IMR-90 (cell line): ENCODE results near the gene NSD2. TPM values are rescaled to one million over a fixed set of nuclear protein-coding genes. Genes with fewer than 3 reads are reported as not detected.

ENCODE experiments used
- ATAC-seq: fragments of 200-7000 bp; cut with Tn5 transposase; 2 replicates; pipeline ENCODE4 v1.9.1; 2020; ENCODE audit warnings: low read depth, mild to moderate bottlenecking, moderate library complexity
- BruUV-seq: library from RNA; stranded (reverse); fragments of 400-500 nt; replicated peaks from 2 replicates; lab custom pipeline; 2021; lab: Mats Ljungman, UMichigan
- CTCF ChIA-PET: fragments of 300-600 bp; formaldehyde crosslinking; extraction: SDS; loops from one replicate; lab custom pipeline; 2021; ENCODE audit warnings: antibody characterized with exemption; lab: Yijun Ruan, JAX
- POLR2A ChIA-PET: fragments of 300-600 bp; sonication (Branson Sonifier 250); formaldehyde crosslinking; loops from one replicate; lab custom pipeline; 2022; ENCODE audit warnings: antibody characterized with exemption; ENCODE audit not compliant: unreplicated experiment; lab: Charles Lee
- DNase-seq: peaks from one replicate; pipeline ENCODE4 v3.0.0; 2013
- H2AFZ ChIP-seq: replicated peaks from 2 replicates; pipeline ENCODE3; 2013; ENCODE audit warnings: low read length, mild to moderate bottlenecking; ENCODE audit not compliant: poor library complexity
- H2AK5ac ChIP-seq: 2 replicates; pipeline ENCODE4 v1.6.1; 2013; ENCODE audit warnings: low read depth, low read length, inconsistent platforms
- H2AK9ac ChIP-seq: replicated peaks from 2 replicates; pipeline ENCODE3; 2013; ENCODE audit warnings: mild to moderate bottlenecking, low read depth, low read length, moderate library complexity; ENCODE audit not compliant: poor library complexity
- H2BK120ac ChIP-seq: 2 replicates; pipeline ENCODE4 v1.6.1; 2013; ENCODE audit warnings: low read depth, low read length, inconsistent platforms
- H2BK15ac ChIP-seq: 3 replicates; pipeline ENCODE4 v1.6.1; 2013; ENCODE audit warnings: low read depth, low read length, inconsistent platforms
- H2BK20ac ChIP-seq: 2 replicates; pipeline ENCODE4 v1.6.1; 2013; ENCODE audit warnings: low read depth, mild to moderate bottlenecking, inconsistent platforms, low read length, moderate library complexity
- H2BK5ac ChIP-seq: 2 replicates; pipeline ENCODE4 v1.6.1; 2013; ENCODE audit warnings: mild to moderate bottlenecking, low read depth, low read length, inconsistent platforms; ENCODE audit not compliant: poor library complexity, severe bottlenecking
- H3K14ac ChIP-seq: replicated peaks from 2 replicates; pipeline ENCODE4 v1.6.1; 2013; ENCODE audit warnings: low read depth, low read length, inconsistent platforms
- H3K18ac ChIP-seq: 2 replicates; pipeline ENCODE4 v1.6.1; 2013; ENCODE audit warnings: low read depth, low read length, control low read depth
- H3K23ac ChIP-seq: 2 replicates; pipeline ENCODE4 v1.6.1; 2013; ENCODE audit warnings: low read depth, low read length, inconsistent platforms
- H3K27ac ChIP-seq: 2 replicates; pipeline ENCODE4 v1.5.1; 2013; ENCODE audit warnings: mild to moderate bottlenecking, control low read depth, low read length; ENCODE audit not compliant: insufficient read depth
- H3K27me3 ChIP-seq: 2 replicates; pipeline ENCODE4 v1.6.1; 2013; ENCODE audit warnings: low read length; ENCODE audit not compliant: control insufficient read depth, insufficient read depth
- H3K36me3 ChIP-seq: 2 replicates; pipeline ENCODE4 v1.6.1; 2013; ENCODE audit warnings: low read length, mixed read lengths; ENCODE audit not compliant: control insufficient read depth, insufficient read depth
- H3K4ac ChIP-seq: 2 replicates; pipeline ENCODE4 v1.6.1; 2013; ENCODE audit warnings: low read depth, low read length, inconsistent platforms
- H3K4me1 ChIP-seq: 2 replicates; pipeline ENCODE4 v1.6.1; 2013; ENCODE audit warnings: low read length, mixed read lengths; ENCODE audit not compliant: control insufficient read depth, insufficient read depth
- H3K4me2 ChIP-seq: 2 replicates; pipeline ENCODE4 v1.6.1; 2013; ENCODE audit warnings: low read depth, mild to moderate bottlenecking, control low read depth, low read length, moderate library complexity
- H3K4me3 ChIP-seq: 2 replicates; pipeline ENCODE4 v1.5.1; 2013; ENCODE audit warnings: low read depth, mild to moderate bottlenecking, control low read depth, low read length, moderate library complexity; ENCODE audit not compliant: insufficient read depth
- H3K56ac ChIP-seq: 2 replicates; pipeline ENCODE4 v1.6.1; 2013; ENCODE audit warnings: low read length, inconsistent platforms; ENCODE audit not compliant: insufficient read depth; ENCODE audit errors: extremely low read depth
- H3K79me1 ChIP-seq, 2 experiments: 2 replicates each; pipeline ENCODE4 v1.6.1; 2013; ENCODE audit warnings: low read length in 2 of 2, inconsistent platforms in 1 of 2, low read depth in 1 of 2
- H3K9ac ChIP-seq: 2 replicates; pipeline ENCODE4 v1.6.1; 2013; ENCODE audit warnings: low read depth, low read length, control low read depth
- H3K9me1 ChIP-seq: 2 replicates; pipeline ENCODE4 v1.6.1; 2013; ENCODE audit warnings: low read length, inconsistent platforms; ENCODE audit not compliant: insufficient read depth
- H3K9me3 ChIP-seq: 2 replicates; pipeline ENCODE4 v1.6.1; 2013; ENCODE audit warnings: low read length; ENCODE audit not compliant: control insufficient read depth, insufficient read depth
- H4K20me1 ChIP-seq: 2 replicates; pipeline ENCODE4 v1.6.1; 2013; ENCODE audit warnings: low read length, inconsistent platforms; ENCODE audit not compliant: insufficient read depth
- H4K5ac ChIP-seq: 2 replicates; pipeline ENCODE4 v1.6.1; 2013; ENCODE audit warnings: mild to moderate bottlenecking, low read depth, low read length, control low read depth
- H4K8ac ChIP-seq, 2 experiments: 2 replicates each; pipeline ENCODE4 v1.6.1; 2013; ENCODE audit warnings: low read depth in 2 of 2, low read length in 2 of 2, control low read depth in 1 of 2, inconsistent platforms in 1 of 2
- H4K91ac ChIP-seq: 2 replicates; pipeline ENCODE4 v1.6.1; 2013; ENCODE audit warnings: low read depth, low read length, inconsistent platforms; ENCODE audit not compliant: insufficient read depth
- BHLHE40 ChIP-seq: fragments of 150-350 bp; IDR thresholded peaks from 2 replicates; pipeline ENCODE4 v1.6.1; 2016; ENCODE audit warnings: mild to moderate bottlenecking, low read depth, low read length
- CEBPB ChIP-seq: IDR thresholded peaks from 2 replicates; pipeline ENCODE4 v1.6.1; 2012; ENCODE audit warnings: low read depth, low read length, improper control_type of control experiment
- CHD1 ChIP-seq: IDR thresholded peaks from 2 replicates; pipeline ENCODE4 v1.6.1; 2012; ENCODE audit warnings: low read depth, low read length, improper control_type of control experiment
- FOS ChIP-seq: fragments of 150-350 bp; IDR thresholded peaks from 2 replicates; pipeline ENCODE4 v1.6.1; 2016; ENCODE audit warnings: low read depth, low read length
- MAFK ChIP-seq: IDR thresholded peaks from 2 replicates; pipeline ENCODE4 v1.6.1; 2012; ENCODE audit warnings: low read depth, low read length, improper control_type of control experiment
- MAZ ChIP-seq: IDR thresholded peaks from 2 replicates; pipeline ENCODE4 v1.6.1; 2012; ENCODE audit warnings: low read depth, mild to moderate bottlenecking, low read length, improper control_type of control experiment, moderate library complexity, borderline replicate concordance
- MXI1 ChIP-seq: IDR thresholded peaks from 2 replicates; pipeline ENCODE4 v1.6.1; 2012; ENCODE audit warnings: low read depth, mild to moderate bottlenecking, low read length, moderate library complexity, borderline replicate concordance
- NFE2L2 ChIP-seq: fragments of 150-350 bp; IDR thresholded peaks from 2 replicates; pipeline ENCODE4 v1.6.1; 2016; ENCODE audit warnings: low read depth, mild to moderate bottlenecking, low read length
- POLR2A ChIP-seq: IDR thresholded peaks from 2 replicates; pipeline ENCODE4 v1.6.1; 2012; ENCODE audit warnings: mild to moderate bottlenecking, low read depth, low read length
- RAD21 ChIP-seq: IDR thresholded peaks from 2 replicates; pipeline ENCODE4 v1.6.1; 2012; ENCODE audit warnings: low read length, improper control_type of control experiment
- RCOR1 ChIP-seq: IDR thresholded peaks from 2 replicates; pipeline ENCODE4 v1.6.1; 2012; ENCODE audit warnings: mild to moderate bottlenecking, low read length, improper control_type of control experiment; ENCODE audit not compliant: insufficient replicate concordance
- RFX5 ChIP-seq: IDR thresholded peaks from 2 replicates; pipeline ENCODE4 v1.8.0; 2012; ENCODE audit warnings: low read depth, mild to moderate bottlenecking, low read length, moderate library complexity
- SMC3 ChIP-seq: fragments of 150-350 bp; IDR thresholded peaks from 2 replicates; pipeline ENCODE4 v1.6.1; 2016; ENCODE audit warnings: low read depth, mild to moderate bottlenecking, antibody characterized with exemption, low read length, moderate library complexity
- WGBS, 2 experiments: methylation state at CpG; one replicate each; pipeline versions ENCODE4 v1.1.5 to v1.1.7; 2013; ENCODE audit warnings: missing lambda C conversion rate in 2 of 2; ENCODE audit not compliant: insufficient read length in 1 of 2; ENCODE audit errors: extremely low coverage in 2 of 2; 5-methylcytosine and 5-hydroxymethylcytosine counted together
- dilution Hi-C: fragments of 300-500 bp; cut with HindIII; formaldehyde crosslinking; loops from one replicate; pipeline ENCODE4 v1.14.3; 2018; ENCODE audit warnings: low sequenced_read_pairs; ENCODE audit not compliant: unreplicated experiment
- in situ Hi-C: fragments of 300-500 bp; cut with MboI; formaldehyde crosslinking; loops from 3 replicates; pipeline ENCODE4 v1.14.3; 2019; ENCODE audit warnings: low sequenced_read_pairs, inconsistent platforms, mixed read lengths
- intact Hi-C: fragments of 100-400 bp; cut with micrococcal nuclease; formaldehyde crosslinking; loops from 2 replicates; pipeline ENCODE4 v1.10.0; 2022
- polyA plus RNA-seq, 3 experiments: library from polyadenylated mRNA; depleted of rRNA; stranded (reverse); fragments of >200 nt; gene quantifications; 2 replicates each; pipeline ENCODE4 v1.2.3, GENCODE V29; 2012; ENCODE audit warnings: low replicate concordance in 1 of 3
- total RNA-seq: library from RNA; depleted of rRNA; stranded (reverse); fragments of >200 nt; gene quantifications from 2 replicates; pipeline ENCODE4 v1.2.3, GENCODE V29; 2012
- TF ChIP-seq, protein P1 (sequence below): fragments of 150-350 bp; IDR thresholded peaks from 2 replicates; pipeline ENCODE4 v1.6.1; 2016; ENCODE audit warnings: low read depth, mild to moderate bottlenecking, low read length, moderate library complexity, borderline replicate concordance
- TF ChIP-seq, protein P2 (sequence below): conservative IDR thresholded peaks from 2 replicates; pipeline ENCODE4 v1.5.1; 2012; ENCODE audit warnings: mild to moderate bottlenecking, low read depth, low read length, improper control_type of control experiment
- TF ChIP-seq, protein P3 (sequence below): fragments of 150-350 bp; IDR thresholded peaks from 2 replicates; pipeline ENCODE4 v1.6.1; 2017; ENCODE audit warnings: mild to moderate bottlenecking, antibody characterized with exemption, low read length, low read depth

Gene NSD2
- total and polyA plus RNA-seq, 2 of the 4 experiments (the other 2 are of a cell fraction), result 35.9 to 68.1 TPM

DNA sequence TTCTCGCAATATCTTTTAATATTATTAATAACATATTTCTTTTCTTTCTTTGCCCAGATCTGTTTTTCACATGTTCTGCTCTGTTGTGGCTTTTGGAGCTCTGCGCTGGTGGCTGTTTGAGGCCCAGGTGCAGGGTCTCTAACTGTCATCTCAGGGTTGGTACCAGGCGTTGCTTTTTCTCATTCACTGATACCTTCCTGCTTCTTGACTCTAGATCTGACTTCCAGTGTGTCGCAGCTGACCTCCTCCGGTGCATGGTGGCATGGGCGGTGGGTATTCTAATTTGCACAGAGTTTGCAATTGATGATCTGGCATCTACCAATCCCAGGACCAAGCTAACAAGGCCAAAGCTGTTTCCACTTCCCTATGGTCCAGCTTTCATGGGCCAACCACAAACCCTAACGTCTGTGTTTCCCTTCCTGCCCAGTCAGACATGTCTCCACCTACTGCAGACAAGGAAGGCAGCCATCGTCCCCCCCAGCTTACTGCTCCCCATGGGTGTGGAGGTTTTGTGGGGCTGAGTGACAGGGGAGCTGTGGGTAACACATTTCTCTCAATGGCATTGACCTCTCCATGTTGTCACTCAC, 40.5 kb upstream of the NSD2 start:
- ChIA-PET POLR2A (no interaction called here), CTCF (no interaction called here)
- no TSS peak for BruUV-seq
- H3K23ac ChIP-seq, result no peak overlapping the region
- H3K9me3 ChIP-seq, result no peaks in the 10 kb centered on the region
- H4K20me1 ChIP-seq, result no peaks in the 10 kb centered on the region; the same call in 1 of the 2 replicates
- intact Hi-C loops (no loop called here), dilution Hi-C loops (no loop called here), in situ Hi-C loops (no loop called here)
- no peak overlapping the region for H2AK9ac ChIP-seq
- H3K4me3 ChIP-seq, result no peak overlapping the region
- ATAC-seq (no peak), DNase-seq (no peak)
- peaks cover 3% of the 10 kb centered on the region; the same call in 1 of the 2 replicates for H3K4me1 ChIP-seq
- H3K27ac ChIP-seq, result no peak overlapping the region
- no peaks in the 10 kb centered on the region for H3K9me1 ChIP-seq
- no peak overlapping the region for H2BK20ac ChIP-seq
- H3K9ac ChIP-seq, result no peak overlapping the region
- H3K79me1 ChIP-seq, result peaks cover 4 to 5% of the 10 kb centered on the region in 2 experiments; a peak in 2 of 4 replicates
- H3K27me3 ChIP-seq, result no peaks in the 10 kb centered on the region
- H3K18ac ChIP-seq, result no peak overlapping the region
- 100% methylated on average over 2 of the region's 8 CpGs; no CpG with 5 or more reads in 1 of the 2 experiments for WGBS, 2 experiments
- no peak overlapping the region for H4K91ac ChIP-seq
- no peak overlapping the region for H2BK120ac ChIP-seq
- no peak overlapping the region for H3K14ac ChIP-seq
- peaks cover 52% of the 10 kb centered on the region for H3K36me3 ChIP-seq
- H3K4me2 ChIP-seq, result no peak overlapping the region
- no peak overlapping the region for H2BK15ac ChIP-seq
- H4K8ac ChIP-seq, result no peak overlapping the region
- no peak overlapping the region for H3K4ac ChIP-seq
- no peak overlapping the region for H2AFZ ChIP-seq
- H2BK5ac ChIP-seq, result no peak overlapping the region
- no peak overlapping the region for H2AK5ac ChIP-seq
- TF ChIP-seq SMC3 (no peak), RCOR1 (no peak), RFX5 (no peak), MXI1 (no peak), POLR2A (no peak), RAD21 (no peak), CHD1 (no peak), CEBPB (no peak), MAZ (no peak), NFE2L2 (no peak), FOS (no peak), MAFK (no peak), BHLHE40 (no peak)
- TF ChIP-seq, protein P1, sequence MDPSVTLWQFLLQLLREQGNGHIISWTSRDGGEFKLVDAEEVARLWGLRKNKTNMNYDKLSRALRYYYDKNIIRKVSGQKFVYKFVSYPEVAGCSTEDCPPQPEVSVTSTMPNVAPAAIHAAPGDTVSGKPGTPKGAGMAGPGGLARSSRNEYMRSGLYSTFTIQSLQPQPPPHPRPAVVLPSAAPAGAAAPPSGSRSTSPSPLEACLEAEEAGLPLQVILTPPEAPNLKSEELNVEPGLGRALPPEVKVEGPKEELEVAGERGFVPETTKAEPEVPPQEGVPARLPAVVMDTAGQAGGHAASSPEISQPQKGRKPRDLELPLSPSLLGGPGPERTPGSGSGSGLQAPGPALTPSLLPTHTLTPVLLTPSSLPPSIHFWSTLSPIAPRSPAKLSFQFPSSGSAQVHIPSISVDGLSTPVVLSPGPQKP, result no peak
- TF ChIP-seq, protein P2, sequence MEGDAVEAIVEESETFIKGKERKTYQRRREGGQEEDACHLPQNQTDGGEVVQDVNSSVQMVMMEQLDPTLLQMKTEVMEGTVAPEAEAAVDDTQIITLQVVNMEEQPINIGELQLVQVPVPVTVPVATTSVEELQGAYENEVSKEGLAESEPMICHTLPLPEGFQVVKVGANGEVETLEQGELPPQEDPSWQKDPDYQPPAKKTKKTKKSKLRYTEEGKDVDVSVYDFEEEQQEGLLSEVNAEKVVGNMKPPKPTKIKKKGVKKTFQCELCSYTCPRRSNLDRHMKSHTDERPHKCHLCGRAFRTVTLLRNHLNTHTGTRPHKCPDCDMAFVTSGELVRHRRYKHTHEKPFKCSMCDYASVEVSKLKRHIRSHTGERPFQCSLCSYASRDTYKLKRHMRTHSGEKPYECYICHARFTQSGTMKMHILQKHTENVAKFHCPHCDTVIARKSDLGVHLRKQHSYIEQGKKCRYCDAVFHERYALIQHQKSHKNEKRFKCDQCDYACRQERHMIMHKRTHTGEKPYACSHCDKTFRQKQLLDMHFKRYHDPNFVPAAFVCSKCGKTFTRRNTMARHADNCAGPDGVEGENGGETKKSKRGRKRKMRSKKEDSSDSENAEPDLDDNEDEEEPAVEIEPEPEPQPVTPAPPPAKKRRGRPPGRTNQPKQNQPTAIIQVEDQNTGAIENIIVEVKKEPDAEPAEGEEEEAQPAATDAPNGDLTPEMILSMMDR, result no peak
- TF ChIP-seq, protein P3, sequence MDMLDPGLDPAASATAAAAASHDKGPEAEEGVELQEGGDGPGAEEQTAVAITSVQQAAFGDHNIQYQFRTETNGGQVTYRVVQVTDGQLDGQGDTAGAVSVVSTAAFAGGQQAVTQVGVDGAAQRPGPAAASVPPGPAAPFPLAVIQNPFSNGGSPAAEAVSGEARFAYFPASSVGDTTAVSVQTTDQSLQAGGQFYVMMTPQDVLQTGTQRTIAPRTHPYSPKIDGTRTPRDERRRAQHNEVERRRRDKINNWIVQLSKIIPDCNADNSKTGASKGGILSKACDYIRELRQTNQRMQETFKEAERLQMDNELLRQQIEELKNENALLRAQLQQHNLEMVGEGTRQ, result no peak
- H4K5ac ChIP-seq, result no peak overlapping the region
- no peak overlapping the region for H3K56ac ChIP-seq
